CD4-positive, alpha-beta T cell (primary cell): ENCODE measurements around the gene TESMIN. TPM values are rescaled to one million over a fixed set of nuclear protein-coding genes. Genes with fewer than 3 reads are reported as not detected.
A peak's percentile ranks its signal among the peaks of the same experiment; 100 is the strongest.

Experiments
- ATAC-seq: fragments of 200-7000 bp; cut with Tn5 transposase; one replicate; pipeline ENCODE4 v1.10.0; 2022; ENCODE audit warnings: mild to moderate bottlenecking; ENCODE audit not compliant: poor library complexity
- CTCF ChIA-PET: fragments of 350-600 bp; sonication (Branson Sonifier 250); formaldehyde crosslinking; loops from one replicate; lab custom pipeline; 2021; ENCODE audit warnings: antibody characterized with exemption, inconsistent platforms; lab: Charles Lee
- POLR2A ChIA-PET: fragments of 350-600 bp; sonication (Branson Sonifier 250); formaldehyde crosslinking; loops from one replicate; lab custom pipeline; 2021; ENCODE audit warnings: antibody characterized with exemption, inconsistent platforms; lab: Charles Lee
- DNase-seq, 14 experiments: peaks; one replicate each; pipeline ENCODE4 v3.0.0-alpha.2; 2013 to 2020; ENCODE audit warnings: mixed read lengths in 2 of 14
- H3K27ac ChIP-seq, 2 donors: one replicate each; pipeline versions ENCODE4 v1.5.1 to v1.7.0; 2013; ENCODE audit warnings: low read length in 2 of 2, low read depth in 1 of 2, mild to moderate bottlenecking in 1 of 2
- H3K27me3 ChIP-seq, 2 experiments: 1 replicate in 1 of 2; 2 replicates in 1 of 2; pipeline versions ENCODE4 v1.6.1 to v1.7.0; 2013; ENCODE audit warnings: low read length in 2 of 2, control low read depth in 1 of 2, mild to moderate bottlenecking in 1 of 2, moderate library complexity in 1 of 2; ENCODE audit not compliant: insufficient read depth in 2 of 2, control insufficient read depth in 1 of 2
- H3K36me3 ChIP-seq: one replicate; pipeline ENCODE4 v1.6.1; 2013; ENCODE audit warnings: low read length, control low read depth; ENCODE audit not compliant: insufficient read depth
- H3K4me1 ChIP-seq: one replicate; pipeline ENCODE4 v1.6.1; 2013; ENCODE audit warnings: low read length, control low read depth; ENCODE audit not compliant: insufficient read depth
- H3K4me3 ChIP-seq: one replicate; pipeline ENCODE4 v1.5.1; 2013; ENCODE audit warnings: mild to moderate bottlenecking, low read length, moderate library complexity
- H3K9me3 ChIP-seq, 2 experiments: 1 replicate in 1 of 2; 2 replicates in 1 of 2; pipeline versions ENCODE4 v1.6.1 to v1.7.0; 2013; ENCODE audit warnings: low read length in 2 of 2, mild to moderate bottlenecking in 2 of 2, control low read depth in 1 of 2, moderate library complexity in 1 of 2; ENCODE audit not compliant: control insufficient read depth in 1 of 2, insufficient read depth in 1 of 2
- H3K27ac Mint-ChIP-seq: one replicate; pipeline ENCODE4 v1.8.0; 2020; ENCODE audit warnings: mixed read lengths
- H3K27me3 Mint-ChIP-seq: one replicate; pipeline ENCODE4 v1.8.0; 2021; ENCODE audit warnings: mixed read lengths
- H3K36me3 Mint-ChIP-seq: one replicate; pipeline ENCODE4 v1.8.0; 2021; ENCODE audit warnings: low read depth, mixed read lengths
- H3K4me1 Mint-ChIP-seq: one replicate; pipeline ENCODE4 v1.8.0; 2021; ENCODE audit warnings: low read depth, mixed read lengths
- H3K4me3 Mint-ChIP-seq: one replicate; pipeline ENCODE4 v1.8.0; 2020; ENCODE audit warnings: mild to moderate bottlenecking, mixed read lengths
- H3K9me3 Mint-ChIP-seq: one replicate; pipeline ENCODE4 v1.8.0; 2020; ENCODE audit warnings: mixed read lengths
- intact Hi-C, 2 experiments: fragments of 100-400 bp; cut with DNase I in 1 of 2; cut with micrococcal nuclease in 1 of 2; formaldehyde crosslinking; loops; one replicate each; pipeline versions ENCODE4 v1.15.1 to v1.9.0; 2023 to 2025; cut with DNase I, micrococcal nuclease
- total RNA-seq, 174 experiments: library from RNA in 2 of 174; stranded (reverse) in 2 of 174; gene quantifications; one replicate each; pipeline ENCODE4 v1.2.3 and lab custom pipeline; 2021 to 2026
- TF ChIP-seq, protein P1 (sequence below): fragments of 200-600 bp; IDR thresholded peaks from one replicate; pipeline ENCODE4 v1.8.0; 2022; ENCODE audit warnings: antibody characterized with exemption, mild to moderate bottlenecking

Gene TESMIN
- total RNA-seq, 2 experiments from 2014 or later = 3.7 to 4.3 TPM

DNA sequence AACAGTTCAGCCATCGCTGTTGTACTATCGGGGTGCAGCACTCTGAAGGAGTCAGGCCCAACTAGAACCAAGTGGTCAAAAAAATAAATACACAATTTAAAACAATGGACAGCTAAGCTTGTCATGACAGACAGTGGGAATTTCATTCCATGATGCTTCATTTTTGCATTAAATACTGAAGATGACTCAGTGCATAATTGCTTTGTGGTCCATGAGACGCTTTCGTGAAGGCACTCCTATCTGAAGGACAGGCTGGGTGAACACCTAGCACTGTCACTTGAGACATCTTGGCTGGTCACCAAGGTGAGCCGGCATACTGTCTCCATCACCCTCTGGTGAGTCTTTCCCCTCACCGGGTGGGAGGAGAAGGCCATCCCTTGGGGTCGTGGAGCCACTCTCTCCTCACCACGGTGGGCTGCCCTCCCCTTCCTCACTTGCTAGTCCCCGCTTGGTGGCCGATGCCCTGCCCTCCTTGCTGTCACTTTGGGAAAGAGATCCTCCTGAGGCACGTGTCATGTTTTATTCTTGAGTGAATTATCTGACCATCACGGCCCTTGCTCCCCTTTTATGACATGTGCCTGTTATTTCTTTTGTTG is 4.9 kb upstream of the TESMIN start:
- Histone ChIP-seq H3K4me3 (no peak overlapping the region), H3K9me3 (no peaks in the 10 kb centered on the region), H3K36me3 (peaks cover 31% of the 10 kb centered on the region), H3K4me1 (peaks cover 9% of the 10 kb centered on the region), H3K27ac (no peak overlapping the region), H3K27me3 (no peaks in the 10 kb centered on the region)
- Mint-ChIP-seq H3K27me3 (no peaks in the 10 kb centered on the region), H3K9me3 (no peaks in the 10 kb centered on the region), H3K36me3 (peaks cover 43% of the 10 kb centered on the region), H3K27ac (no peak overlapping the region), H3K4me1 (peaks cover 3% of the 10 kb centered on the region), H3K4me3 (no peak overlapping the region)
- DNase-seq (no peak), ATAC-seq (no peak)
- POLR2A ChIA-PET = no interaction called here
- intact Hi-C loops = loop anchor here in 1 of 2 experiments (10.0 kb wide), 1 partner anchor 919 kb away; the partner anchor contains the start of gene LTO1
- CTCF ChIA-PET = no interaction called here
- TF ChIP-seq, protein P1, sequence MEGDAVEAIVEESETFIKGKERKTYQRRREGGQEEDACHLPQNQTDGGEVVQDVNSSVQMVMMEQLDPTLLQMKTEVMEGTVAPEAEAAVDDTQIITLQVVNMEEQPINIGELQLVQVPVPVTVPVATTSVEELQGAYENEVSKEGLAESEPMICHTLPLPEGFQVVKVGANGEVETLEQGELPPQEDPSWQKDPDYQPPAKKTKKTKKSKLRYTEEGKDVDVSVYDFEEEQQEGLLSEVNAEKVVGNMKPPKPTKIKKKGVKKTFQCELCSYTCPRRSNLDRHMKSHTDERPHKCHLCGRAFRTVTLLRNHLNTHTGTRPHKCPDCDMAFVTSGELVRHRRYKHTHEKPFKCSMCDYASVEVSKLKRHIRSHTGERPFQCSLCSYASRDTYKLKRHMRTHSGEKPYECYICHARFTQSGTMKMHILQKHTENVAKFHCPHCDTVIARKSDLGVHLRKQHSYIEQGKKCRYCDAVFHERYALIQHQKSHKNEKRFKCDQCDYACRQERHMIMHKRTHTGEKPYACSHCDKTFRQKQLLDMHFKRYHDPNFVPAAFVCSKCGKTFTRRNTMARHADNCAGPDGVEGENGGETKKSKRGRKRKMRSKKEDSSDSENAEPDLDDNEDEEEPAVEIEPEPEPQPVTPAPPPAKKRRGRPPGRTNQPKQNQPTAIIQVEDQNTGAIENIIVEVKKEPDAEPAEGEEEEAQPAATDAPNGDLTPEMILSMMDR = no peak

DNA sequence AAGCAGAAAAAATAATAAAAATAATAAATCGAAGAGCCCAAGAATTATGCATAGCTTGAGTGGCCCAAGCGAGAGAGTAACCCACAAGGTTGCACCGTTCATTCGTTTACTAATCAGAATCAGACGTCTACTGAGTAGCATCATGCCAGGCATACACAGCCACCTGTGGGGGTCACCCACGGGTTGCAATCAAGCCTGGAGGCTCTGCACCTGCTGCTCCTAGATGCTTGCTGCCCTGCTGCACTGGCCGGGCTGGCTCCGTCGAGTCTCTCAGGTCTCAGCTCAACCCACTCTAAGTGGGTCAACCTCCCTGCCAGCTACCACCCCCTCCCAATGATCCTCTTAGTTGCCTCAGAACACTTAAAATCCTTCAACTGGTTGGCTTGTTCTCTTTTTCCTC is 2.0 kb upstream of the TESMIN start:
- Histone ChIP-seq H3K27ac (no peak overlapping the region), H3K4me3 (no peak overlapping the region), H3K36me3 (peaks cover 20% of the 10 kb centered on the region), H3K9me3 (no peaks in the 10 kb centered on the region), H3K4me1 (peaks cover 18% of the 10 kb centered on the region), H3K27me3 (no peaks in the 10 kb centered on the region)
- TF ChIP-seq, protein P1 = no peak
- no peak for DNase-seq
- no peak for ATAC-seq
- Mint-ChIP-seq H3K9me3 (no peaks in the 10 kb centered on the region), H3K27me3 (no peaks in the 10 kb centered on the region), H3K36me3 (peaks cover 23% of the 10 kb centered on the region), H3K4me3 (no peak overlapping the region), H3K4me1 (peaks cover 11% of the 10 kb centered on the region), H3K27ac (no peak overlapping the region)
- intact Hi-C loops = loop anchor here (5.0 to 10.0 kb wide), 4 partner anchors 89 to 922 kb away; partner anchors contain the start of genes CHKA (in 1 of the 2), CPT1A (in 1 of the 2), LTO1 (in 1 of the 2) and TPCN2 (in 1 of the 2)
- ChIA-PET CTCF (no interaction called here), POLR2A (no interaction called here)

DNA sequence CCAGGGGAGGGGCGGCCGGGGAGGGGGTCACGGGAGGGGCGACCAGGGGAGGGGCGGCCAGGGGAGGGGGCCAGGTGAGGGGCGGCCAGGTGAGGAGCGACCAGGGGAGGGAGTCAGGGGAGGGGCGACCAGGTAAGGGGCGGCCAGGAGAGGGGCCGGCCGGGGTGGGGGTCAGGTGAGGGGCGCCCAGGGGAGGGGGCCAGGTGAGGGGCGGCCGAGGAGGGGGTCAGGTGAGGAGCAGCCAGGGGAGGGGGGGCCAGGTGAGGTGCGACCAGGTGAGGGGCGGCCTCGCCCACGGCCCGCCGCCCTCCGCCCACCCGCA is 355 bp downstream of the TESMIN start:
- TF ChIP-seq, protein P1 = no peak
- H3K4me1 ChIP-seq = peaks cover 18% of the 10 kb centered on the region
- POLR2A ChIA-PET = interaction anchor here (0.8 to 2.0 kb wide), 2 partner anchors 91 to 93 kb away, joined by 3 to 8 read pairs; no protein-coding TSS in a partner anchor
- Mint-ChIP-seq H3K27ac (no peak overlapping the region), H3K27me3 (no peaks in the 10 kb centered on the region), H3K36me3 (peaks cover 9% of the 10 kb centered on the region), H3K4me3 (no peak overlapping the region), H3K9me3 (no peaks in the 10 kb centered on the region), H3K4me1 (peaks cover 11% of the 10 kb centered on the region)
- H3K27me3 ChIP-seq = no peaks in the 10 kb centered on the region
- H3K4me3 ChIP-seq = peak overlapping the region; percentile 41
- H3K36me3 ChIP-seq = peaks cover 3% of the 10 kb centered on the region
- H3K27ac ChIP-seq = no peak overlapping the region
- CTCF ChIA-PET = no interaction called here
- DNase-seq (no peak), ATAC-seq (no peak)
- no peaks in the 10 kb centered on the region for H3K9me3 ChIP-seq
- intact Hi-C loops = loop anchor here (2.0 to 10.0 kb wide), 5 partner anchors 91 to 924 kb away; partner anchors contain the start of genes CHKA (in 1 of the 2), CPT1A (in 1 of the 2), LTO1 (in 1 of the 2) and TPCN2 (in 1 of the 2)
